8988T (cell line): ENCODE results near the gene DTNBP1.

Experiments
- DNase-seq: peaks from one replicate; pipeline ENCODE4 v3.0.0; 2011

Gene DTNBP1

DNA sequence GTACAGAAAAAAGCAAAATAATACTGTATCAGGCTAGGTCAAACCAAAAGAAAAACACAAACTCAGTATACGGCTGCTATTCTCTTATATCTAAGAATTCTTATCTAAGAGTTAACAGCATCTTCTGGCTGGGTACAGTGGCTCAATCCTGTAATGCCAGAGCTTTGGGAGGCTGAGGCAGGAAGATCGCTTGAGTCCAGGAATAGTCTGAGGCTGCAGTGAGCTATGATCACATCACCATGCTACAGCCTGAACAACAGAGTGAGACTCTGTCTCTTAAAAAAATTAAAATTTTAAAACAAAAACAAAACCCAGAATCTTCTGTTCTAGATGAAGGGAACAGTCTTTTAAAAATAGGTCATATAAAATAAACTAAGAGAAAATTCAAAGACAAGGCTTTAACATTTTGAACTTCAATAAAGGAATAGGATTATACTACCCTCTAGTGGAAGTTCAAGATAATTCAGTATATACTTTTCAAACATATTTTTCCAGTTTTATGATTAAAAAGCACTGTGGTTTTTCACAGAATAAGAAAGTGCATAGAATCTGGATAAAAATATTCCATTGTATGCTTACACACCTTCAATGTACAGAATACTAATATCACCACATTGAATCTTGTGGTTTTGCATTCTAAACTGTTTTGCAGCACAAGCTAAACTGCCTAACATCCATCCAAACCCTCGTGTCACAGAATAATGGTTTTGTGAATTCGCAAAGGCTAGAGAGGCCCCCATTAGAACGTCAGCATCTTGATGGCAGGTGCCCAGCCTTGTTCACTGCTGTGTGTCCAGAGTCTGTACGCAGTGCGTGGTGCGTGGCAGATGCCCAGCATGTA is 39.3 kb downstream of the DTNBP1 start:
- no peak for DNase-seq

DNA sequence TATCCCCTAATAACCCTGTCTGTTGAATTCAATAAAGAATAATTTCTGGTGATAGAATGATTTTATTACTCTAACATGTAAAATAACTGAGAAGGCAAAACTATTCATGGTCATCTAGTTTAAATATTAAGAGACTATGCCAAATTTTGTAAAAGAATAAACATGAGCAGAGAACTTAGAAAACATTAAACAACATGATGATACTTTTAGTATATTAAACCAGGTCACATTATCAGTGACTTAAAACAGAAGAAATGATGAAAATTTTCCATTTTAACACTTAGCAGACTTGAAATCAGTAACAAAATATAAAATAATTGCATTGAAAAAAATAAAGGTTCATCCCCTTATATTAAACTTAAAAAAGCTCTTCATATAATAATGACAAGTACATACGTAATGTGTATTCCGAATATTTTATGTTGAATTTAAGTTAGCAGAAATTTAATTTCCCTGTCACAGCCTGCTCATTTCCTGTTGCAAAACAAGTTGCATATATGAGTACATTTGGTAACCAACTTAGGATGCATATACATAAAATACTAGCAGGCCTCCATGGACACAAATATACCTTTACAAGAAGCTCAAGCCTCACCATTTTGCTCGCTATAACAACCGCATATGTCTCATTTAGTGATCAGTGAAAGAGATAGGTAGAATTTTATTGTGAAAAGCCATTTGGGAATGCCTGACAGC is 40.6 kb downstream of the DTNBP1 start:
- no peak for DNase-seq

DNA sequence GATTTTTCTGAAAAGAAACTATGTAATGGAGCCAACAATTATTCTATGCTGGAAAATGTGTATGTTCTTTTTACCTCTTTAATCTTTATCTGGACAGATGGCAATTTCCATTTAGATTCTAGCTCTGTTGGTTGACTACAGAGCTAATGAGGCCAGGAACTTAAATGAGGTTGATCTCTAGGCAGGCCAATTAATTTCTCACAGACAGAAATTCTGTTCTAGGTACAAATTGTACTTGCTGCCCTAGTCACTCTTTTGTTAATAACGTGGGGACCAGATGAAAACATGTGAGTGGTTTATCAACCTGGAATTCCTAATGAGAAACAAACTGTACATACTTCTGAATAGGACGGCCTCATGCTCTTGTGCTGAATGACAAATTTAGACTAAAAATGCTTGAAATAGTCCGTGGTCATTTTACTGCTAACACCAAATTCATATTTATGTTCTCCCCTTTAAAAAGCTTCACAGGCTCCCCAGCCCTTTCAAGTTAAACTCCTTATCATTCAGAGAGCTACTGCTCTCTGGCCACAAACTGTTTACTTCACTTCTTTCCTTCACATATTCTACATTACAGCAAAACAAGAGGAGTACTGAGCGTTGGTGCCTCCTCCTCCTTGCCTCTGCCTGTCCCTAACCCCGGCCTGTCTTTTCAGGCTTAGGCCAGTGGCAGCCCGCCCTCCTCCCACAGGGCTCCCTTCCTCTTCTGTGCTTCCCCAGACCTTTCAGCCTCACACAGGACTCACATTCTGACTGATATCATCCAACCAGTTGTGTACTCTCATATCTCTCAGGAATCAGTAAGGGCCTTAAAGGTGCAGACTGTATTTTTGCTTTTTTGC is 41.4 kb downstream of the DTNBP1 start:
- no peak for DNase-seq

DNA sequence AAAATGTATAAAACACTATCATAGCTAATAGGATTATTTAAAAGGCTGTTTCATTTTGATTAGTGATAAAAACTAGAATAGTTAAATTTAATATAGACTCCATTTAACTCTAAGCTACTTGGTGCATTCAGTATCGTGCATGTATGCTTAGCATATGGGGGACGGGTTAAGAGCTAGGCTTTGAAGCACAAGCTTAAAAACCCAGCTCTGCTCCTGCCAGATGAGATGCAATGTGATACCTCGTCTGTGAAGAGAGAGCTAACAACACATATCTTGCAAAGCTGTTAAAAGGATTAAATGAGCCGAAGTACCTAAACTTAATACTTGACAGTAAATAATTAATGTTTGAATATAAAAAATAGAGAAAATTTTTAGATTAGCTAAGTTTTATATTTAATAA is 42.2 kb downstream of the DTNBP1 start:
- DNase-seq, result no peak

GRCh38 chr6:15619330-15619729 is 43.5 kb downstream of the DTNBP1 start:
- no peak for DNase-seq

- no peak for DNase-seq
Observed at GRCh38 chr6:15618685-15619084, 44.1 kb downstream of the DTNBP1 start.

DNA sequence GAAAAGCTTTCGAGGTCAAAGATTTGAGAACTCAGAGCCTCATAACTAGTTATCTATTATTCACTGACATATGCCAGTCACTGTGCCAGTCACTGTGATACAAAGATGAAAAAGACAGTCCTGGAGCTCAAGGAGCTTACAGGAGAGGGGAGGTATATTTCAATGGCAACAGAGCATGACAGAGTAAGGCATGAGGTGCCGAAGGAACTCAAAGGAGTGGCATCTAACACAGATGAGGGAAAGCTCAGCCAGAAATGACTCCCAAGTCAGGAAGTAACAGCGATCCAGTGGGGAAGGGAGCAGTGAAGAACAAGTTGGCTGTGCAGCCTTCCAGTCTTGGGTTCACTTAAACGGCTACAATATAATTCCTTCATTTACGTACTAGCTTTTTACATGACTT is 46.6 kb downstream of the DTNBP1 start:
- DNase-seq, result no peak

- DNase-seq, result no peak
Observed at GRCh38 chr6:15615802-15616201, 47.0 kb downstream of the DTNBP1 start.

- DNase-seq, result no peak
Observed at GRCh38 chr6:15614277-15614676, 48.6 kb downstream of the DTNBP1 start.

DNA sequence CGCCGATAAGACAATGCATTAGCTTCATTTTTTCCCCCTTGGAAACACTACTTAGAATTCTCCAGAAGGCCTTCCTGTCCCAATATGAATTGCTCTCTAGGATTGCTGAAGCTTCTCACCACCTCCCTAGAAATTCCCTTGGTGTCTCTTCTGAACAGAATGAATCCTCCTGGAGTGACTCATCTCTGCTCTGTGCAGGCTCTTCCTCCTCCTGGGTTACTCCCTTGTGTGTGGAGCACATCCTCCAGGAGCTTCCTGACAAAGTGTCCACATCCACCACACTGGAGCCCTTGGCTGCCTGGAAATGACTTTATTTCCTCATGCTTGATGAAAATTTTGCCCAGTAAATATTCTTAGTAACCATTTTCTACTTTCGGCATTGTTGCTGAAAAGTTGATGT is 54.4 kb downstream of the DTNBP1 start:
- DNase-seq, result peak; percentile 53

DNA sequence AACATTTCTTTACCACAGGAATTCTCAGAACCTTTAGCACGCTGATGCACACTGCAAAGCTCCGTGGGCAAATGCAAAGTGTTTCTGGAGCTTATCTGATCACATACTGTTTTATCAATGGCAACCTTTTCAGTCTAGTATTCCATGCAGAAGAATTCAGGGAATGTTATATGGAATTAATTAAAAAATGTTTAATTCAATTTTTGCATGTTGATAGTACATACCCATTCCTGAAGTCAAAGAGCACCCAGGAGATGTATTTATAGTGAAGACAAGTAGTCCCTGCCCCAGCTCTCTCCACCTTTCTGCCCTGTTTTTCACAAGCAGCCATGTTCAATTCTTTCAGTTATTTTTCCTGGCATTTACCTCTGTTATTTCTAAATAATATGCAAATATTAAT is 55.2 kb downstream of the DTNBP1 start:
- no peak for DNase-seq

GRCh38 chr6:15606347-15606746 is 56.5 kb downstream of the DTNBP1 start:
- no peak for DNase-seq

GRCh38 chr6:15604843-15605242 is 58.0 kb downstream of the DTNBP1 start:
- no peak for DNase-seq

- no peak for DNase-seq
Observed at GRCh38 chr6:15602154-15602553, 60.7 kb downstream of the DTNBP1 start.

DNA sequence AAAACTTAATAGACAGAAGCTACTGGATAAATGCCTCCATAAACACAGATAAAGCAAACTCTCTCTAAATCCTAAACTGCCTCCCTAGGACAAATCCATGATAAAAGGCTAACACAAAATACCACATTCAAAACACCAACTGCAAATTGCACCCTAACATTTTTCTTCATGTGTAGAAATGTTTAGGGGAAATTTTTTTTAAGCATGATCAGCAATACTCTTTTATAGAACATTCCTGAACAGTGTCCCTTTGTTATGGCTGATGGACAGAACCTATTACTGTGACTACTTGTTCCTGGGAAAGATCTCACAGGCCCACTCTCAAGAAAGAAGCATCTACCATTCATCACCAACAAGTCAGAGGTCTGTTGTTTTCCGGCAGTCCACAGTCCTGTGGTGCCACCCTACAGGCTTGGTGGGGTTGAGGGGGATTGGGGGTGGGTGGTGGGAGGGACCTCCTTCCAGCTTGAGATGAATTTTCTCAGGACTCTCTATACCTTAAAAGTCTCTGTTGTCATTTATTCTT is 64.5 kb downstream of the DTNBP1 start:
- no peak for DNase-seq

- no peak for DNase-seq
Observed at GRCh38 chr6:15596186-15596896, 66.5 kb downstream of the DTNBP1 start.

- DNase-seq, result no peak
Observed at GRCh38 chr6:15595461-15596173, 67.2 kb downstream of the DTNBP1 start.

GRCh38 chr6:15594512-15595259 is 68.1 kb downstream of the DTNBP1 start:
- DNase-seq, result no peak

GRCh38 chr6:15593798-15594197 is 69.0 kb downstream of the DTNBP1 start:
- no peak for DNase-seq

DNA sequence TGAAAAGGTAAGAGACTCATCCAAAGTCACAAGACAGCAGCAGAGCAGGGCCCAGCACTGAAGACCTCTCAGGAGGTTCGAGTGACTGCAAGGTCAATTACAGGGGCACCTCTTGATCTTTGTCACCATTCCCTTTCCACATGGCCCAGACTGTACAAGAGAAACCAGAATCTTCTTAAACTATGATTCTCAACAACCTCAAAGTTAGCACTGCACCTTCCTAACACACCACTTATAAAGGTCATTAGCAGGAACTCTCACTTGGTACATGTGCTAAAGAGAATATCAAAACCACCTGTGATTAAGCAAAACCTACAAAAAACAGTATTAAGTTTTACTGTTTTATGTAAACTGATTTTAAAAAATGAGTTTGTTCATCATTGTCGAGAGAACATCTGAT is 70.2 kb downstream of the DTNBP1 start:
- DNase-seq, result no peak

DNA sequence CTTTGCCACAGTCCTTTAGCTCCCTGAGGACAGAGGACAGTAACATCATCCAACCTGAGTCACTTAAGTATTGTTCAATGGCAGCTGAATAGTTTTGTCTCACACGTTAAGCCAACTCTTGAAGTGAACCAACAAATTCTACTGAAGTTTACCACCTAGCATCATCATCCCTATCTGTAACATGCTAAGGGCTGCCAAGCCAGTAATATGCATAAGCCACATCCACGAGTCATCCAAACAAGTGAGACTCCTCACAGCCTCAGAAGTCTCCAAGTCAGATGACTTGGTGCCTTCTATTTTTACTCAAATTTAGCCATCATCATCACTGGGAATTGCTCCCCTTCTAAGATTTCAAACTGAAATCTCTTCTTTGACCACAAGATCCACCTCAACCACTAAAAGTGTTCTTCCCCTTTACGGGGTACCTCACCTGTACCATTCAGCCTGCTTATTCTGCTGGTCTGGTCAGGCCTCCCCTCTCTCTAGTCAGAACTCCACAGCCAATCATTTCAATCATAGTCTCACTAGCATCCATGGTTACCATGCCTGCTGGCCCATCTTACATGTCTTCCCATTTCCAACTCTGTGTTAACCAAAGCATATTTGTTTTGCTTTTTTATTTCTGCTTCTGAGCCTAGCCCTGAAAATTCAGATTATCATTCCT is 73.7 kb downstream of the DTNBP1 start:
- DNase-seq, result no peak
